ENCODE results near the gene PRKN.

PRKN gene

GRCh38 chr6:162727322-162728182 is at the start of gene PRKN, which contains the start of gene PACRG:
PRKN (minus strand) TSS chr6:162727766.
PACRG (plus strand) TSS chr6:162727974.
- DNase-seq, result peak; percentile 98

GRCh38 chr6:162777091-162777490 is 49.5 kb upstream of the PRKN start:
- DNase-seq, result no peak

- no peak for DNase-seq
These were observed 46.4 kb upstream of the PRKN start for GRCh38 chr6:162773996-162774395.

- no peak for DNase-seq
These were observed 44.9 kb upstream of the PRKN start for GRCh38 chr6:162772466-162772865.

GRCh38 chr6:162770955-162771354 is 43.4 kb upstream of the PRKN start:
- DNase-seq, result no peak

GRCh38 chr6:162770136-162770535 is 42.6 kb upstream of the PRKN start:
- no peak for DNase-seq

GRCh38 chr6:162753775-162754174 is 26.2 kb upstream of the PRKN start:
- no peak for DNase-seq

- DNase-seq, result no peak
These were observed 23.8 kb upstream of the PRKN start for GRCh38 chr6:162751211-162751859.

- no peak for DNase-seq
These were observed 23.2 kb upstream of the PRKN start for GRCh38 chr6:162750776-162751175.

GRCh38 chr6:162736961-162737360 is 9.4 kb upstream of the PRKN start:
- no peak for DNase-seq

- DNase-seq, result peak; percentile 41
These were observed 5.9 kb upstream of the PRKN start for GRCh38 chr6:162733489-162733888.

GRCh38 chr6:162730502-162730901 is 2.9 kb upstream of the PRKN start:
- DNase-seq, result no peak

GRCh38 chr6:162728706-162729105 is 1.1 kb upstream of the PRKN start:
- no peak for DNase-seq

- no peak for DNase-seq
These were observed 631 bp upstream of the PRKN start for GRCh38 chr6:162728197-162728596.

GRCh38 chr6:162726947-162727321 is 632 bp downstream of the PRKN start:
- DNase-seq, result peak; percentile 35

GRCh38 chr6:162722633-162723032 is 4.9 kb downstream of the PRKN start:
- DNase-seq, result no peak

GRCh38 chr6:162722226-162722625 is 5.3 kb downstream of the PRKN start:
- no peak for DNase-seq

GRCh38 chr6:162721404-162721687 is 6.2 kb downstream of the PRKN start:
- DNase-seq, result no peak

- no peak for DNase-seq
These were observed 8.0 kb downstream of the PRKN start for GRCh38 chr6:162719528-162719927.

GRCh38 chr6:162715601-162716000 is 12.0 kb downstream of the PRKN start:
- DNase-seq, result no peak

- DNase-seq, result no peak
These were observed 13.4 kb downstream of the PRKN start for GRCh38 chr6:162713974-162714780.

GRCh38 chr6:162712694-162713093 is 14.9 kb downstream of the PRKN start:
- DNase-seq, result no peak

- DNase-seq, result no peak
These were observed 16.2 kb downstream of the PRKN start for GRCh38 chr6:162711376-162711775.

GRCh38 chr6:162710936-162711335 is 16.6 kb downstream of the PRKN start:
- DNase-seq, result no peak
